Liver (tissue), 3 donors: Measurements from ENCODE around the gene PGAP3.

Experiments
- RAD21 ChIP-seq, 2 donors: IDR thresholded peaks; 2 replicates each; pipeline ENCODE4 v1.6.1; 2016; ENCODE audit warnings: antibody characterized with exemption in 2 of 2, mild to moderate bottlenecking in 2 of 2
- TAF1 ChIP-seq: conservative IDR thresholded peaks from 2 replicates; pipeline ENCODE4 v1.6.1; 2016; ENCODE audit warnings: antibody characterized with exemption, mild to moderate bottlenecking
- TF ChIP-seq, protein P1 (sequence below): fragments of 150-350 bp; IDR thresholded peaks from 2 replicates; pipeline ENCODE4 v1.5.1; 2017; ENCODE audit warnings: improper control_type of control experiment, low read depth, low read length; ENCODE audit not compliant: missing input control
- TF ChIP-seq, protein P2 (sequence below): IDR thresholded peaks from 2 replicates; pipeline ENCODE4 v1.6.1; 2016; ENCODE audit warnings: antibody characterized with exemption
- donor health status: healthy.
- donor health status: healthy.

GRCh38 chr17:39706921-39707337, 19.1 kb upstream of the PGAP3 start:
- TF ChIP-seq, protein P1, sequence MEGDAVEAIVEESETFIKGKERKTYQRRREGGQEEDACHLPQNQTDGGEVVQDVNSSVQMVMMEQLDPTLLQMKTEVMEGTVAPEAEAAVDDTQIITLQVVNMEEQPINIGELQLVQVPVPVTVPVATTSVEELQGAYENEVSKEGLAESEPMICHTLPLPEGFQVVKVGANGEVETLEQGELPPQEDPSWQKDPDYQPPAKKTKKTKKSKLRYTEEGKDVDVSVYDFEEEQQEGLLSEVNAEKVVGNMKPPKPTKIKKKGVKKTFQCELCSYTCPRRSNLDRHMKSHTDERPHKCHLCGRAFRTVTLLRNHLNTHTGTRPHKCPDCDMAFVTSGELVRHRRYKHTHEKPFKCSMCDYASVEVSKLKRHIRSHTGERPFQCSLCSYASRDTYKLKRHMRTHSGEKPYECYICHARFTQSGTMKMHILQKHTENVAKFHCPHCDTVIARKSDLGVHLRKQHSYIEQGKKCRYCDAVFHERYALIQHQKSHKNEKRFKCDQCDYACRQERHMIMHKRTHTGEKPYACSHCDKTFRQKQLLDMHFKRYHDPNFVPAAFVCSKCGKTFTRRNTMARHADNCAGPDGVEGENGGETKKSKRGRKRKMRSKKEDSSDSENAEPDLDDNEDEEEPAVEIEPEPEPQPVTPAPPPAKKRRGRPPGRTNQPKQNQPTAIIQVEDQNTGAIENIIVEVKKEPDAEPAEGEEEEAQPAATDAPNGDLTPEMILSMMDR, result no peak
- TF ChIP-seq RAD21 (IDR thresholded peaks at IDR 0.05) (no peak), TAF1 (no peak)
- TF ChIP-seq, protein P2, sequence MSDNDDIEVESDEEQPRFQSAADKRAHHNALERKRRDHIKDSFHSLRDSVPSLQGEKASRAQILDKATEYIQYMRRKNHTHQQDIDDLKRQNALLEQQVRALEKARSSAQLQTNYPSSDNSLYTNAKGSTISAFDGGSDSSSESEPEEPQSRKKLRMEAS, result no peak
